IMR-90 (cell line): Measurements from ENCODE around the gene CRHBP. TPM values are rescaled to one million over a fixed set of nuclear protein-coding genes. Genes with fewer than 3 reads are reported as not detected.

Experiments used
- ATAC-seq: fragments of 200-7000 bp; cut with Tn5 transposase; 2 replicates; pipeline ENCODE4 v1.9.1; 2020; ENCODE audit warnings: low read depth, mild to moderate bottlenecking, moderate library complexity
- BruUV-seq: library from RNA; stranded (reverse); fragments of 400-500 nt; replicated peaks from 2 replicates; lab custom pipeline; 2021; lab: Mats Ljungman, UMichigan
- CTCF ChIA-PET: fragments of 300-600 bp; formaldehyde crosslinking; extraction: SDS; loops from one replicate; lab custom pipeline; 2021; ENCODE audit warnings: antibody characterized with exemption; lab: Yijun Ruan, JAX
- POLR2A ChIA-PET: fragments of 300-600 bp; sonication (Branson Sonifier 250); formaldehyde crosslinking; loops from one replicate; lab custom pipeline; 2022; ENCODE audit warnings: antibody characterized with exemption; ENCODE audit not compliant: unreplicated experiment; lab: Charles Lee
- DNase-seq: peaks from one replicate; pipeline ENCODE4 v3.0.0; 2013
- H2AFZ ChIP-seq: replicated peaks from 2 replicates; pipeline ENCODE3; 2013; ENCODE audit warnings: low read length, mild to moderate bottlenecking; ENCODE audit not compliant: poor library complexity
- H2AK5ac ChIP-seq: 2 replicates; pipeline ENCODE4 v1.6.1; 2013; ENCODE audit warnings: low read depth, low read length, inconsistent platforms
- H2AK9ac ChIP-seq: replicated peaks from 2 replicates; pipeline ENCODE3; 2013; ENCODE audit warnings: mild to moderate bottlenecking, low read depth, low read length, moderate library complexity; ENCODE audit not compliant: poor library complexity
- H2BK120ac ChIP-seq: 2 replicates; pipeline ENCODE4 v1.6.1; 2013; ENCODE audit warnings: low read depth, low read length, inconsistent platforms
- H2BK15ac ChIP-seq: 3 replicates; pipeline ENCODE4 v1.6.1; 2013; ENCODE audit warnings: low read depth, low read length, inconsistent platforms
- H2BK20ac ChIP-seq: 2 replicates; pipeline ENCODE4 v1.6.1; 2013; ENCODE audit warnings: low read depth, mild to moderate bottlenecking, inconsistent platforms, low read length, moderate library complexity
- H2BK5ac ChIP-seq: 2 replicates; pipeline ENCODE4 v1.6.1; 2013; ENCODE audit warnings: mild to moderate bottlenecking, low read depth, low read length, inconsistent platforms; ENCODE audit not compliant: poor library complexity, severe bottlenecking
- H3K14ac ChIP-seq: replicated peaks from 2 replicates; pipeline ENCODE4 v1.6.1; 2013; ENCODE audit warnings: low read depth, low read length, inconsistent platforms
- H3K18ac ChIP-seq: 2 replicates; pipeline ENCODE4 v1.6.1; 2013; ENCODE audit warnings: low read depth, low read length, control low read depth
- H3K23ac ChIP-seq: 2 replicates; pipeline ENCODE4 v1.6.1; 2013; ENCODE audit warnings: low read depth, low read length, inconsistent platforms
- H3K27ac ChIP-seq: 2 replicates; pipeline ENCODE4 v1.5.1; 2013; ENCODE audit warnings: mild to moderate bottlenecking, control low read depth, low read length; ENCODE audit not compliant: insufficient read depth
- H3K27me3 ChIP-seq: 2 replicates; pipeline ENCODE4 v1.6.1; 2013; ENCODE audit warnings: low read length; ENCODE audit not compliant: control insufficient read depth, insufficient read depth
- H3K36me3 ChIP-seq: 2 replicates; pipeline ENCODE4 v1.6.1; 2013; ENCODE audit warnings: low read length, mixed read lengths; ENCODE audit not compliant: control insufficient read depth, insufficient read depth
- H3K4ac ChIP-seq: 2 replicates; pipeline ENCODE4 v1.6.1; 2013; ENCODE audit warnings: low read depth, low read length, inconsistent platforms
- H3K4me1 ChIP-seq: 2 replicates; pipeline ENCODE4 v1.6.1; 2013; ENCODE audit warnings: low read length, mixed read lengths; ENCODE audit not compliant: control insufficient read depth, insufficient read depth
- H3K4me2 ChIP-seq: 2 replicates; pipeline ENCODE4 v1.6.1; 2013; ENCODE audit warnings: low read depth, mild to moderate bottlenecking, control low read depth, low read length, moderate library complexity
- H3K4me3 ChIP-seq: 2 replicates; pipeline ENCODE4 v1.5.1; 2013; ENCODE audit warnings: low read depth, mild to moderate bottlenecking, control low read depth, low read length, moderate library complexity; ENCODE audit not compliant: insufficient read depth
- H3K56ac ChIP-seq: 2 replicates; pipeline ENCODE4 v1.6.1; 2013; ENCODE audit warnings: low read length, inconsistent platforms; ENCODE audit not compliant: insufficient read depth; ENCODE audit errors: extremely low read depth
- H3K79me1 ChIP-seq, 2 experiments: 2 replicates each; pipeline ENCODE4 v1.6.1; 2013; ENCODE audit warnings: low read length in 2 of 2, inconsistent platforms in 1 of 2, low read depth in 1 of 2
- H3K9ac ChIP-seq: 2 replicates; pipeline ENCODE4 v1.6.1; 2013; ENCODE audit warnings: low read depth, low read length, control low read depth
- H3K9me1 ChIP-seq: 2 replicates; pipeline ENCODE4 v1.6.1; 2013; ENCODE audit warnings: low read length, inconsistent platforms; ENCODE audit not compliant: insufficient read depth
- H3K9me3 ChIP-seq: 2 replicates; pipeline ENCODE4 v1.6.1; 2013; ENCODE audit warnings: low read length; ENCODE audit not compliant: control insufficient read depth, insufficient read depth
- H4K20me1 ChIP-seq: 2 replicates; pipeline ENCODE4 v1.6.1; 2013; ENCODE audit warnings: low read length, inconsistent platforms; ENCODE audit not compliant: insufficient read depth
- H4K5ac ChIP-seq: 2 replicates; pipeline ENCODE4 v1.6.1; 2013; ENCODE audit warnings: mild to moderate bottlenecking, low read depth, low read length, control low read depth
- H4K8ac ChIP-seq, 2 experiments: 2 replicates each; pipeline ENCODE4 v1.6.1; 2013; ENCODE audit warnings: low read depth in 2 of 2, low read length in 2 of 2, control low read depth in 1 of 2, inconsistent platforms in 1 of 2
- H4K91ac ChIP-seq: 2 replicates; pipeline ENCODE4 v1.6.1; 2013; ENCODE audit warnings: low read depth, low read length, inconsistent platforms; ENCODE audit not compliant: insufficient read depth
- MAZ ChIP-seq: IDR thresholded peaks from 2 replicates; pipeline ENCODE4 v1.6.1; 2012; ENCODE audit warnings: low read depth, mild to moderate bottlenecking, low read length, improper control_type of control experiment, moderate library complexity, borderline replicate concordance
- WGBS, 2 experiments: methylation state at CpG; one replicate each; pipeline versions ENCODE4 v1.1.5 to v1.1.7; 2013; ENCODE audit warnings: missing lambda C conversion rate in 2 of 2; ENCODE audit not compliant: insufficient read length in 1 of 2; ENCODE audit errors: extremely low coverage in 2 of 2; 5-methylcytosine and 5-hydroxymethylcytosine counted together
- dilution Hi-C: fragments of 300-500 bp; cut with HindIII; formaldehyde crosslinking; loops from one replicate; pipeline ENCODE4 v1.14.3; 2018; ENCODE audit warnings: low sequenced_read_pairs; ENCODE audit not compliant: unreplicated experiment
- in situ Hi-C: fragments of 300-500 bp; cut with MboI; formaldehyde crosslinking; loops from 3 replicates; pipeline ENCODE4 v1.14.3; 2019; ENCODE audit warnings: low sequenced_read_pairs, inconsistent platforms, mixed read lengths
- intact Hi-C: fragments of 100-400 bp; cut with micrococcal nuclease; formaldehyde crosslinking; loops from 2 replicates; pipeline ENCODE4 v1.10.0; 2022
- polyA plus RNA-seq, 3 experiments: library from polyadenylated mRNA; depleted of rRNA; stranded (reverse); fragments of >200 nt; gene quantifications; 2 replicates each; pipeline ENCODE4 v1.2.3, GENCODE V29; 2012; ENCODE audit warnings: low replicate concordance in 1 of 3
- total RNA-seq: library from RNA; depleted of rRNA; stranded (reverse); fragments of >200 nt; gene quantifications from 2 replicates; pipeline ENCODE4 v1.2.3, GENCODE V29; 2012
- TF ChIP-seq, protein P1 (sequence below): conservative IDR thresholded peaks from 2 replicates; pipeline ENCODE4 v1.5.1; 2012; ENCODE audit warnings: mild to moderate bottlenecking, low read depth, low read length, improper control_type of control experiment
- TF ChIP-seq, protein P2 (sequence below): fragments of 150-350 bp; IDR thresholded peaks from 2 replicates; pipeline ENCODE4 v1.6.1; 2017; ENCODE audit warnings: mild to moderate bottlenecking, antibody characterized with exemption, low read length, low read depth

CRHBP gene
- total and polyA plus RNA-seq, 2 of the 4 experiments (the other 2 are of a cell fraction) = 0.09 TPM; not detected in 1

DNA sequence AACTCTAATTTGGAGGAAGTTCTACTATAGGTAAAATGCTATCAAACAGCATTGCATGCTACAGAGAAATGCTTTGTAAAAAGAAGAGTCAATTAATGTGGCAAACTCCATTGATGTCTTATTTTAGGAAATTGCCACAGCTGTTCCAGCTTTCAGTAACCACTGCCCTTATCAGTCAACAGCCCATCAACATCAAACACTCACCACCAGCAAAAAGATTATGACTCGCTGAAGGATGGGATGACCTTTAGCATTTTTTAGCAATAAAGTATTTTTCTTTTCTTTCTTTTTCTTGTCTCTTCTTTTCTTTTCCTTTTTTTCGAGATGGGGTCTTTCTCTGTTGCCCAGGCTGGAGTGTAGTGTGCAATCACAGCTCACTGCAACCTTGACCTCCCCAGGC lies 26.0 kb downstream of the CRHBP start:
- ATAC-seq (no peak), DNase-seq (no peak)
- Histone ChIP-seq H3K9me3 (no peaks in the 10 kb centered on the region), H3K56ac (no peak overlapping the region), H3K4me2 (no peak overlapping the region), H2BK5ac (no peak overlapping the region), H3K4me3 (no peak overlapping the region), H4K91ac (no peak overlapping the region), H2BK20ac (no peak overlapping the region), H3K79me1 (no peaks in the 10 kb centered on the region), H3K14ac (no peak overlapping the region), H2BK15ac (no peak overlapping the region), H3K36me3 (no peaks in the 10 kb centered on the region), H4K8ac (no peak overlapping the region), H2AK9ac (no peak overlapping the region), H4K5ac (no peak overlapping the region), H3K27me3 (no peaks in the 10 kb centered on the region; the same call in 1 of the 2 replicates), H2BK120ac (no peak overlapping the region), H3K23ac (no peak overlapping the region), H2AFZ (no peak overlapping the region), H3K18ac (no peak overlapping the region), H3K27ac (no peak overlapping the region), H3K4ac (no peak overlapping the region), H4K20me1 (no peaks in the 10 kb centered on the region), H3K9ac (no peak overlapping the region), H3K4me1 (no peaks in the 10 kb centered on the region), H2AK5ac (no peak overlapping the region), H3K9me1 (no peaks in the 10 kb centered on the region)
- ChIA-PET CTCF (no interaction called here), POLR2A (no interaction called here)
- intact Hi-C loops (no loop called here), dilution Hi-C loops (no loop called here), in situ Hi-C loops (no loop called here)
- TF ChIP-seq, protein P1, sequence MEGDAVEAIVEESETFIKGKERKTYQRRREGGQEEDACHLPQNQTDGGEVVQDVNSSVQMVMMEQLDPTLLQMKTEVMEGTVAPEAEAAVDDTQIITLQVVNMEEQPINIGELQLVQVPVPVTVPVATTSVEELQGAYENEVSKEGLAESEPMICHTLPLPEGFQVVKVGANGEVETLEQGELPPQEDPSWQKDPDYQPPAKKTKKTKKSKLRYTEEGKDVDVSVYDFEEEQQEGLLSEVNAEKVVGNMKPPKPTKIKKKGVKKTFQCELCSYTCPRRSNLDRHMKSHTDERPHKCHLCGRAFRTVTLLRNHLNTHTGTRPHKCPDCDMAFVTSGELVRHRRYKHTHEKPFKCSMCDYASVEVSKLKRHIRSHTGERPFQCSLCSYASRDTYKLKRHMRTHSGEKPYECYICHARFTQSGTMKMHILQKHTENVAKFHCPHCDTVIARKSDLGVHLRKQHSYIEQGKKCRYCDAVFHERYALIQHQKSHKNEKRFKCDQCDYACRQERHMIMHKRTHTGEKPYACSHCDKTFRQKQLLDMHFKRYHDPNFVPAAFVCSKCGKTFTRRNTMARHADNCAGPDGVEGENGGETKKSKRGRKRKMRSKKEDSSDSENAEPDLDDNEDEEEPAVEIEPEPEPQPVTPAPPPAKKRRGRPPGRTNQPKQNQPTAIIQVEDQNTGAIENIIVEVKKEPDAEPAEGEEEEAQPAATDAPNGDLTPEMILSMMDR = no peak
- TF ChIP-seq, protein P2, sequence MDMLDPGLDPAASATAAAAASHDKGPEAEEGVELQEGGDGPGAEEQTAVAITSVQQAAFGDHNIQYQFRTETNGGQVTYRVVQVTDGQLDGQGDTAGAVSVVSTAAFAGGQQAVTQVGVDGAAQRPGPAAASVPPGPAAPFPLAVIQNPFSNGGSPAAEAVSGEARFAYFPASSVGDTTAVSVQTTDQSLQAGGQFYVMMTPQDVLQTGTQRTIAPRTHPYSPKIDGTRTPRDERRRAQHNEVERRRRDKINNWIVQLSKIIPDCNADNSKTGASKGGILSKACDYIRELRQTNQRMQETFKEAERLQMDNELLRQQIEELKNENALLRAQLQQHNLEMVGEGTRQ = no peak
- TF ChIP-seq MAZ = no peak
- WGBS, 2 experiments = no CpG with 5 or more reads among the region's 2 CpGs
- no TSS peak for BruUV-seq
